H1 (cell line): ENCODE data around the gene CDH12.

Source experiments
- CREB1 ChIP-seq: IDR thresholded peaks from 2 replicates; pipeline ENCODE4 v1.6.1; 2012; ENCODE audit warnings: inconsistent platforms
- CTCF ChIP-seq, 3 experiments: IDR thresholded peaks; 1 replicate in 2 of 3; 2 replicates in 1 of 3; pipeline versions ENCODE4 v1.5.1 to v1.6.1; 2011; ENCODE audit warnings: low read length in 3 of 3, mild to moderate bottlenecking in 3 of 3, inconsistent platforms in 2 of 3, low read depth in 1 of 3, moderate library complexity in 1 of 3; ENCODE audit not compliant: insufficient read depth in 1 of 3; ENCODE audit errors: control extremely low read depth in 1 of 3
- JUN ChIP-seq: IDR thresholded peaks from 2 replicates; pipeline ENCODE4 v1.6.1; 2011; ENCODE audit warnings: low read depth, mild to moderate bottlenecking, improper control_type of control experiment, low read length
- JUND ChIP-seq: IDR thresholded peaks from 2 replicates; pipeline ENCODE4 v1.6.1; 2011; ENCODE audit warnings: mild to moderate bottlenecking, improper control_type of control experiment, low read length
- MAFK ChIP-seq: IDR thresholded peaks from 2 replicates; pipeline ENCODE4 v1.6.1; 2012; ENCODE audit warnings: low read depth, mild to moderate bottlenecking, improper control_type of control experiment, low read length
- POLR2AphosphoS5 ChIP-seq: IDR thresholded peaks from 2 replicates; pipeline ENCODE4 v1.6.1; 2011; ENCODE audit warnings: low read depth, low read length

DNA sequence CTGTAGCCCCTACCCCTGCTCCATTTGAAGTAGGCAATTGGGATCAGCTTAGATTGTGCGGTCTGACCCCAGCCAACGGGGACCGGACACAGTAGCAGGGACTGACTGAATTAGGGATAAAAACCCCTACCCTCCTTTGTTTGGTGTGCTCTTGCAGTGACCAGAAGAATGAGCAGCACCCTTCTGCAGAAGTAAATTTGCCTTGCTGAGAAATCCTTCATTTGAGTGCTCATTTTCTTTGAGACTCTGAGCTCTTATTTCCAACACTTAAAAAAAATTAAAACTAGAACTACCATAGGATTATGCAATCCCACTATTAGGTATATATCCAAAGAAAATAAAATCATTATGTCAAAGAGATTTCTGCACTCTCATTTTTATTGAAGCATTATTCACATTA lies 560.0 kb downstream of the CDH12 start:
- TF ChIP-seq JUN (no peak), CREB1 (no peak), CTCF (IDR thresholded peaks at IDR 0.05; ENCODE audit: control extremely low read depth in 1 of 3, insufficient read depth in 1 of 3, low read depth in 1 of 3, low read length in 3 of 3) (no peak), POLR2AphosphoS5 (no peak), MAFK (no peak), JUND (no peak)
